HCT116 (cell line): ENCODE measurements around the gene ZNF592. TPM values are rescaled to one million over a fixed set of nuclear protein-coding genes. Genes with fewer than 3 reads are reported as not detected.
A peak's percentile ranks its signal among the peaks of the same experiment; 100 is the strongest.

Experiments used
- ATAC-seq: fragments of 200-7000 bp; cut with Tn5 transposase; 2 replicates; pipeline ENCODE4 v1.9.1; 2020; ENCODE audit warnings: mild to moderate bottlenecking, moderate library complexity
- BruUV-seq: library from RNA; stranded (reverse); fragments of 400-500 nt; replicated peaks from 2 replicates; lab custom pipeline; 2021; lab: Mats Ljungman, UMichigan
- CTCF ChIA-PET: fragments of 300-600 bp; sonication (Branson Sonifier 250); formaldehyde crosslinking; loops from one replicate; lab custom pipeline; 2021; ENCODE audit warnings: antibody characterized with exemption; lab: Charles Lee
- POLR2A ChIA-PET: fragments of 300-600, 350-600 bp; sonication (Branson Sonifier 250); formaldehyde crosslinking; loops from one replicate; lab custom pipeline; 2021; ENCODE audit warnings: antibody characterized with exemption; lab: Charles Lee
- RAD21 ChIA-PET, 2 experiments: fragments of 300-600 bp; sonication (Branson Sonifier 250); formaldehyde crosslinking; loops; one replicate each; lab custom pipeline; 2023; ENCODE audit warnings: low total read pairs in 2 of 2; ENCODE audit not compliant: uncharacterized antibody in 2 of 2, unreplicated experiment in 2 of 2, low non-redundant PET in 1 of 2; lab: Charles Lee
- DNase-seq: peaks from one replicate; pipeline ENCODE4 v3.0.0-alpha.2; 2010; ENCODE audit warnings: low read depth, low spot score
- H2AFZ ChIP-seq: fragments of 200-600 bp; shearing (Covaris generic), sonication (generic); 2 replicates; pipeline ENCODE4 v1.6.1; 2017; ENCODE audit warnings: low read depth, mixed run types, mixed read lengths, antibody characterized with exemption, low read length; ENCODE audit not compliant: poor library complexity, severe bottlenecking
- H3K27ac ChIP-seq: 2 replicates; pipeline ENCODE4 v1.5.1; 2012; ENCODE audit warnings: low read depth, low read length
- H3K27me3 ChIP-seq: fragments of 200-600 bp; sonication (generic); 2 replicates; pipeline ENCODE4 v1.6.1; 2016; ENCODE audit warnings: mixed run types, low read length, mixed read lengths; ENCODE audit not compliant: insufficient read depth
- H3K36me3 ChIP-seq, 2 experiments: fragments of 200-500 bp in 1 of 2; fragments of 200-600 bp in 1 of 2; sonication (Bioruptor generic) in 1 of 2; sonication (generic) in 1 of 2; 2 replicates each; pipeline versions ENCODE4 v1.5.1 to v1.6.1; 2014 to 2016; ENCODE audit warnings: low read length in 2 of 2, inconsistent platforms in 1 of 2, mixed read lengths in 1 of 2, mixed run types in 1 of 2; ENCODE audit not compliant: insufficient read depth in 2 of 2, control insufficient read depth in 1 of 2
- H3K4me1 ChIP-seq, 2 experiments: fragments of 200-600 bp in 1 of 2; sonication (generic) in 1 of 2; 2 replicates each; pipeline versions ENCODE4 v1.5.1 to v1.6.1; 2012 to 2017; ENCODE audit warnings: low read length in 2 of 2, inconsistent platforms in 1 of 2, mild to moderate bottlenecking in 1 of 2, mixed read lengths in 1 of 2, mixed run types in 1 of 2, moderate library complexity in 1 of 2; ENCODE audit not compliant: insufficient read depth in 2 of 2, control insufficient read depth in 1 of 2
- H3K4me2 ChIP-seq: fragments of 200-600 bp; sonication (generic); 2 replicates; pipeline ENCODE4 v1.6.1; 2017; ENCODE audit warnings: mixed run types, low read length, mixed read lengths
- H3K4me3 ChIP-seq, 2 experiments: fragments of 200-600 bp in 1 of 2; sonication (generic) in 1 of 2; replicated peaks in 1 of 2; 2 replicates each; pipeline ENCODE4 v1.5.1; 2011 to 2016; ENCODE audit warnings: low read length in 2 of 2, control low read depth in 1 of 2, low read depth in 1 of 2, mild to moderate bottlenecking in 1 of 2, mixed read lengths in 1 of 2, mixed run types in 1 of 2
- H3K79me2 ChIP-seq: fragments of 200-600 bp; sonication (generic); 2 replicates; pipeline ENCODE4 v1.6.1; 2017; ENCODE audit warnings: mild to moderate bottlenecking, mixed run types, low read length, moderate library complexity, mixed read lengths; ENCODE audit not compliant: insufficient read depth
- H3K9ac ChIP-seq: fragments of 200-600 bp; sonication (generic); 2 replicates; pipeline ENCODE4 v1.6.1; 2016; ENCODE audit warnings: low read length, mixed read lengths
- H3K9me2 ChIP-seq: fragments of 200-600 bp; sonication (generic), shearing (Covaris generic); 2 replicates; pipeline ENCODE4 v1.6.1; 2017; ENCODE audit warnings: mixed run types, mild to moderate bottlenecking, moderate library complexity; ENCODE audit not compliant: insufficient read depth
- H3K9me3 ChIP-seq, 2 experiments: fragments of 200-500 bp in 1 of 2; fragments of 200-600 bp in 1 of 2; sonication (Bioruptor generic) in 1 of 2; sonication (generic) in 1 of 2; 2 replicates each; pipeline ENCODE4 v1.6.1; 2014 to 2017; ENCODE audit warnings: low read length in 2 of 2, mixed read lengths in 2 of 2, inconsistent platforms in 1 of 2, low read depth in 1 of 2, mild to moderate bottlenecking in 1 of 2, mixed run types in 1 of 2, moderate library complexity in 1 of 2; ENCODE audit not compliant: control insufficient read depth in 1 of 2, insufficient read depth in 1 of 2
- H4K20me1 ChIP-seq: fragments of 200-600 bp; sonication (generic), shearing (Covaris generic); 2 replicates; pipeline ENCODE4 v1.6.1; 2017; ENCODE audit warnings: mixed run types, mild to moderate bottlenecking, moderate library complexity; ENCODE audit not compliant: insufficient read depth
- CBX3 ChIP-seq: IDR thresholded peaks from 2 replicates; pipeline ENCODE4 v1.6.1; 2012; ENCODE audit warnings: low read depth
- CEBPB ChIP-seq: IDR thresholded peaks from 2 replicates; pipeline ENCODE4 v1.6.1; 2012; ENCODE audit warnings: low read depth
- ELF1 ChIP-seq: IDR thresholded peaks from 2 replicates; pipeline ENCODE4 v1.6.1; 2012; ENCODE audit warnings: low read depth, borderline replicate concordance
- EZH2 ChIP-seq: fragments of 200-600 bp; sonication (generic); IDR thresholded peaks from 2 replicates; pipeline ENCODE4 v1.6.1; 2017; ENCODE audit warnings: antibody characterized with exemption, mixed run types
- JUND ChIP-seq: IDR thresholded peaks from 2 replicates; pipeline ENCODE4 v1.6.1; 2012
- MAX ChIP-seq: IDR thresholded peaks from 2 replicates; pipeline ENCODE4 v1.6.1; 2012
- POLR2A ChIP-seq: IDR thresholded peaks from 2 replicates; pipeline ENCODE4 v1.7.0; 2011; ENCODE audit warnings: borderline replicate concordance; ENCODE audit not compliant: insufficient read depth, insufficient read length; ENCODE audit errors: extremely low read depth
- POLR2AphosphoS5 ChIP-seq: IDR thresholded peaks from 2 replicates; pipeline ENCODE4 v1.6.1; 2011; ENCODE audit warnings: mild to moderate bottlenecking, low read depth, low read length, moderate library complexity
- RAD21 ChIP-seq: IDR thresholded peaks from 2 replicates; pipeline ENCODE4 v1.6.1; 2012; ENCODE audit warnings: low read depth, mild to moderate bottlenecking
- SIN3A ChIP-seq: IDR thresholded peaks from 2 replicates; pipeline ENCODE4 v1.6.1; 2012; ENCODE audit warnings: low read depth
- SP1 ChIP-seq: IDR thresholded peaks from 2 replicates; pipeline ENCODE4 v1.6.1; 2012; ENCODE audit warnings: low read depth
- SRF ChIP-seq: IDR thresholded peaks from 2 replicates; pipeline ENCODE4 v1.6.1; 2012; ENCODE audit warnings: low read depth
- TCF7L2 ChIP-seq: IDR thresholded peaks from 2 replicates; pipeline ENCODE4 v1.7.0; 2011; ENCODE audit warnings: borderline replicate concordance, inconsistent platforms; ENCODE audit not compliant: insufficient read depth, insufficient read length; ENCODE audit errors: extremely low read depth
- YY1 ChIP-seq: IDR thresholded peaks from 2 replicates; pipeline ENCODE4 v1.6.1; 2011; ENCODE audit warnings: low read length, low read depth, moderate library complexity, mild to moderate bottlenecking; ENCODE audit not compliant: insufficient replicate concordance; ENCODE audit errors: extremely low read depth
- ZBTB33 ChIP-seq: IDR thresholded peaks from 2 replicates; pipeline ENCODE4 v1.6.1; 2011; ENCODE audit warnings: mild to moderate bottlenecking, low read length, moderate library complexity; ENCODE audit not compliant: insufficient replicate concordance; ENCODE audit errors: extremely low read depth
- ZFX ChIP-seq: fragments of 450-650 bp; IDR thresholded peaks from 2 replicates; pipeline ENCODE4 v1.6.1; 2017
- intact Hi-C: fragments of 100-400 bp; cut with micrococcal nuclease; formaldehyde crosslinking; loops from 2 replicates; pipeline ENCODE4 v1.10.0; 2022
- total RNA-seq: library from RNA; stranded (reverse); gene quantifications from one replicate; pipeline ENCODE4 v1.2.1, GENCODE V29; 2021; ENCODE audit not compliant: unreplicated experiment

ZNF592 gene
- total RNA-seq, 1 experiment from 2014 or later: 26.4 TPM

GRCh38 chr15:84734794-84735479 is 13.5 kb upstream of the ZNF592 start:
- peaks cover 40 to 55% of the 10 kb centered on the region in 2 experiments for H3K4me1 ChIP-seq
- BruUV-seq: no TSS peak
- H3K79me2 ChIP-seq: no peaks in the 10 kb centered on the region
- peak overlapping the region; percentile 91 for H3K4me2 ChIP-seq
- no peaks in the 10 kb centered on the region for H3K9me3 ChIP-seq
- peak overlapping the region; percentile 88 for H2AFZ ChIP-seq
- H3K27ac ChIP-seq: peak overlapping the region; percentile 77
- no peaks in the 10 kb centered on the region for H4K20me1 ChIP-seq
- peak; percentile 87 for ATAC-seq
- peak; percentile 85 for DNase-seq
- intact Hi-C loops: loop anchor here (1.0 kb wide), 1 partner anchor 19 kb away; the partner anchor contains the start of gene SEC11A
- ChIA-PET CTCF (interaction anchor here (1.0 to 1.2 kb wide), 2 partner anchors 12 to 147 kb away, joined by 3 to 4 read pairs; no protein-coding TSS in a partner anchor), RAD21 (interaction anchor here in 1 of 2 experiments (1.3 kb wide), 1 partner anchor 18 kb away, joined by 5 read pairs; no protein-coding TSS in a partner anchor), POLR2A (interaction anchor here (0.5 to 3.9 kb wide), 8 partner anchors 8 to 177 kb away, joined by 3 to 38 read pairs (median 3); partner anchors contain the start of gene SEC11A)
- H3K4me3 ChIP-seq: peak overlapping the region; percentile 32 to 55
- no peaks in the 10 kb centered on the region for H3K9me2 ChIP-seq
- H3K27me3 ChIP-seq: no peaks in the 10 kb centered on the region
- peak overlapping the region; percentile 62 for H3K9ac ChIP-seq
- TF ChIP-seq SIN3A: peak; percentile 69; the same call in 1 of the 2 replicates
- no peak for TF ChIP-seq CBX3
- TF ChIP-seq TCF7L2: peak; percentile 92
- TF ChIP-seq JUND: peak; percentile 42; the same call in 1 of the 2 replicates
- TF ChIP-seq ELF1: peak; percentile 47; the same call in 1 of the 2 replicates
- TF ChIP-seq MAX: peak; percentile 73; the same call in 1 of the 2 replicates
- peak; percentile 42 for TF ChIP-seq POLR2A
- TF ChIP-seq EZH2: no peak
- TF ChIP-seq SP1: peak; percentile 85
- peak; percentile 30; the same call in 1 of the 2 replicates for TF ChIP-seq RAD21
- TF ChIP-seq SRF: no peak
- no peak; the same call in none of the 2 replicates for TF ChIP-seq POLR2AphosphoS5
- TF ChIP-seq YY1: peak; percentile 66
- no peak for TF ChIP-seq ZFX
- peak; percentile 88 for TF ChIP-seq CEBPB
- peak; percentile 43 for TF ChIP-seq ZBTB33
- no peaks in the 10 kb centered on the region for H3K36me3 ChIP-seq
